Suprapubic skin (tissue), 4 donors: ENCODE measurements around the gene CNRIP1. TPM values are rescaled to one million over a fixed set of nuclear protein-coding genes. Genes with fewer than 3 reads are reported as not detected.
"Not testable (repeated sequence)": the region's sequence is repeated elsewhere in the genome, so short reads cannot be mapped to it uniquely, and the experiment has no call there.

Experiments used
- DNase-seq, 2 donors: peaks; one replicate each; pipeline ENCODE4 v3.0.0-alpha.2; 2019; ENCODE audit warnings: low spot score in 2 of 2
- H3K27ac ChIP-seq: fragments of 200-600 bp; sonication (generic); one replicate; pipeline ENCODE4 v1.5.1; 2019
- H3K27me3 ChIP-seq: fragments of 200-600 bp; sonication (generic); one replicate; pipeline ENCODE4 v1.5.1; 2019
- H3K36me3 ChIP-seq: fragments of 200-600 bp; sonication (generic); one replicate; pipeline ENCODE4 v1.5.1; 2019
- H3K4me1 ChIP-seq: fragments of 200-600 bp; sonication (generic); one replicate; pipeline ENCODE4 v1.5.1; 2019
- H3K4me3 ChIP-seq: fragments of 200-600 bp; sonication (generic); one replicate; pipeline ENCODE4 v1.5.1; 2019; ENCODE audit warnings: mild to moderate bottlenecking
- H3K9me3 ChIP-seq: fragments of 200-600 bp; sonication (generic); one replicate; pipeline ENCODE4 v1.5.1; 2019
- CTCF ChIP-seq, 2 donors: fragments of 200-600 bp in 1 of 2; fragments of 450-650 bp in 1 of 2; sonication (generic) in 1 of 2; IDR thresholded peaks; one replicate each; pipeline ENCODE4 v1.5.1; 2016 to 2019; ENCODE audit warnings: antibody characterized with exemption in 2 of 2, mild to moderate bottlenecking in 1 of 2, moderate library complexity in 1 of 2
- EP300 ChIP-seq: sonication (generic); formaldehyde crosslinking; IDR thresholded peaks from one replicate; pipeline ENCODE4 v1.6.1; 2017; ENCODE audit warnings: antibody characterized with exemption
- POLR2A ChIP-seq, 2 donors: fragments of 450-650 bp; IDR thresholded peaks; one replicate each; pipeline ENCODE4 v1.6.1; 2017; ENCODE audit warnings: antibody characterized with exemption in 2 of 2, mild to moderate bottlenecking in 2 of 2, moderate library complexity in 2 of 2
- POLR2AphosphoS5 ChIP-seq, 3 donors: sonication (generic); formaldehyde crosslinking; IDR thresholded peaks; one replicate each; pipeline ENCODE4 v1.6.1; 2017; ENCODE audit warnings: antibody characterized with exemption in 3 of 3
- WGBS: methylation state at CpG from one replicate; pipeline ENCODE4 v1.1.5; 2018; 5-methylcytosine and 5-hydroxymethylcytosine counted together
- total RNA-seq, 4 donors: library from RNA; depleted of rRNA; stranded (reverse); fragments of >200 nt; gene quantifications; one replicate each; pipeline ENCODE4 v1.1.0, GENCODE V29; 2016

Gene CNRIP1
- total RNA-seq, 4 donors from 2014 or later: 3.4 to 13.5 (median 6.6) TPM

GRCh38 chr2:68359889-68360288 is 40.1 kb upstream of the CNRIP1 start:
- TF ChIP-seq EP300: no peak
- TF ChIP-seq CTCF (IDR thresholded peaks at IDR 0.05): no peak
- no peak for TF ChIP-seq POLR2AphosphoS5 (IDR thresholded peaks at IDR 0.05)
- TF ChIP-seq POLR2A (IDR thresholded peaks at IDR 0.05): no peak
- 85% methylated on average over 3 of the region's 3 CpGs for WGBS

GRCh38 chr2:68357605-68358337 is 38.0 kb upstream of the CNRIP1 start:
- Histone ChIP-seq H3K4me3 (no peak overlapping the region), H3K36me3 (no peaks in the 10 kb centered on the region), H3K27me3 (no peaks in the 10 kb centered on the region), H3K27ac (no peak overlapping the region), H3K9me3 (no peaks in the 10 kb centered on the region), H3K4me1 (no peaks in the 10 kb centered on the region)
- 79% methylated on average over 5 of the region's 6 CpGs for WGBS
- TF ChIP-seq POLR2AphosphoS5 (IDR thresholded peaks at IDR 0.05) (no peak), EP300 (no peak), CTCF (IDR thresholded peaks at IDR 0.05) (peak in 1 of 2 donors; percentile 19)
- DNase-seq: no peak

More at GRCh38 chr2:68359889-68360288, 40.1 kb upstream of the CNRIP1 start:
- no peak overlapping the region for H3K4me3 ChIP-seq
- H3K4me1 ChIP-seq: no peaks in the 10 kb centered on the region
- H3K27ac ChIP-seq: no peak overlapping the region
- DNase-seq: no peak
- H3K36me3 ChIP-seq: no peaks in the 10 kb centered on the region
- no peaks in the 10 kb centered on the region for H3K27me3 ChIP-seq
- no peaks in the 10 kb centered on the region for H3K9me3 ChIP-seq

GRCh38 chr2:68356599-68357239 is 37.0 kb upstream of the CNRIP1 start:
- Histone ChIP-seq H3K27ac (no peak overlapping the region), H3K4me3 (no peak overlapping the region), H3K4me1 (no peaks in the 10 kb centered on the region), H3K36me3 (no peaks in the 10 kb centered on the region), H3K27me3 (no peaks in the 10 kb centered on the region), H3K9me3 (no peaks in the 10 kb centered on the region)
- DNase-seq: no peak
- TF ChIP-seq CTCF (IDR thresholded peaks at IDR 0.05) (no peak), POLR2A (IDR thresholded peaks at IDR 0.05) (no peak), EP300 (no peak), POLR2AphosphoS5 (IDR thresholded peaks at IDR 0.05) (no peak)
- WGBS: 95% methylated on average over 4 of the region's 4 CpGs

GRCh38 chr2:68352651-68353391 is 33.1 kb upstream of the CNRIP1 start:
- Histone ChIP-seq H3K36me3 (no peaks in the 10 kb centered on the region), H3K9me3 (no peaks in the 10 kb centered on the region), H3K27me3 (no peaks in the 10 kb centered on the region), H3K27ac (no peak overlapping the region), H3K4me1 (no peaks in the 10 kb centered on the region), H3K4me3 (no peak overlapping the region)
- TF ChIP-seq CTCF (IDR thresholded peaks at IDR 0.05): no peak
- TF ChIP-seq POLR2AphosphoS5 (IDR thresholded peaks at IDR 0.05): no peak
- TF ChIP-seq EP300: no peak
- TF ChIP-seq POLR2A (IDR thresholded peaks at IDR 0.05): no peak
- DNase-seq: no peak
- 37% methylated on average over 2 of the region's 2 CpGs for WGBS

GRCh38 chr2:68351997-68352396 is 32.2 kb upstream of the CNRIP1 start:
- no peaks in the 10 kb centered on the region for H3K4me1 ChIP-seq
- WGBS: 85% methylated on average over 6 of the region's 6 CpGs
- no peaks in the 10 kb centered on the region for H3K9me3 ChIP-seq
- peaks cover 5% of the 10 kb centered on the region for H3K27me3 ChIP-seq
- H3K27ac ChIP-seq: no peak overlapping the region
- H3K36me3 ChIP-seq: no peaks in the 10 kb centered on the region
- no peak for TF ChIP-seq CTCF (IDR thresholded peaks at IDR 0.05)
- TF ChIP-seq POLR2AphosphoS5 (IDR thresholded peaks at IDR 0.05): no peak
- no peak for TF ChIP-seq POLR2A (IDR thresholded peaks at IDR 0.05)
- TF ChIP-seq EP300: no peak
- no peak for DNase-seq
- no peak overlapping the region for H3K4me3 ChIP-seq

- H3K36me3 ChIP-seq, H3K4me1 ChIP-seq, H3K27me3 ChIP-seq, H3K9me3 ChIP-seq, H3K4me3 ChIP-seq, H3K27ac ChIP-seq, DNase-seq: not testable (repeated sequence)
- WGBS: 93% methylated on average over 4 of the region's 4 CpGs
Measured at GRCh38 chr2:68349091-68349490, 29.3 kb upstream of the CNRIP1 start.
